Mesothelial cell of epicardium (in vitro differentiated cells): ENCODE measurements around the gene TBC1D9B. TPM values are rescaled to one million over a fixed set of nuclear protein-coding genes. Genes with fewer than 3 reads are reported as not detected.

Experiments
- DNase-seq, 2 experiments: peaks; one replicate each; pipeline ENCODE4 v3.0.0; 2021; ENCODE audit warnings: low spot score in 2 of 2; ENCODE audit not compliant: unreplicated experiment in 2 of 2
- H3K27ac Mint-ChIP-seq: 2 replicates; pipeline ENCODE4 v1.8.0; 2021; ENCODE audit warnings: mixed read lengths
- H3K27me3 Mint-ChIP-seq: 2 replicates; pipeline ENCODE4 v1.8.0; 2021; ENCODE audit warnings: low read depth, mixed read lengths
- H3K36me3 Mint-ChIP-seq: 2 replicates; pipeline ENCODE4 v1.8.0; 2021; ENCODE audit warnings: mixed read lengths
- H3K4me1 Mint-ChIP-seq: 2 replicates; pipeline ENCODE4 v1.8.0; 2021; ENCODE audit warnings: mixed read lengths
- H3K4me3 Mint-ChIP-seq: 2 replicates; pipeline ENCODE4 v1.8.0; 2021; ENCODE audit warnings: mild to moderate bottlenecking, moderate library complexity, mixed read lengths
- H3K9me3 Mint-ChIP-seq: 2 replicates; pipeline ENCODE4 v1.8.0; 2021; ENCODE audit warnings: mixed read lengths
- total RNA-seq: library from RNA; stranded (reverse); gene quantifications from 3 replicates; pipeline ENCODE4 v1.2.1, GENCODE V29; 2021
- TF ChIP-seq, protein P1 (sequence below): fragments of 200-600 bp; sonication (generic); IDR thresholded peaks from one replicate; pipeline ENCODE4 v1.5.0; 2021; ENCODE audit warnings: antibody characterized with exemption; ENCODE audit not compliant: unreplicated experiment

Gene TBC1D9B
- total RNA-seq, 1 donor from 2014 or later = 139 TPM

DNA sequence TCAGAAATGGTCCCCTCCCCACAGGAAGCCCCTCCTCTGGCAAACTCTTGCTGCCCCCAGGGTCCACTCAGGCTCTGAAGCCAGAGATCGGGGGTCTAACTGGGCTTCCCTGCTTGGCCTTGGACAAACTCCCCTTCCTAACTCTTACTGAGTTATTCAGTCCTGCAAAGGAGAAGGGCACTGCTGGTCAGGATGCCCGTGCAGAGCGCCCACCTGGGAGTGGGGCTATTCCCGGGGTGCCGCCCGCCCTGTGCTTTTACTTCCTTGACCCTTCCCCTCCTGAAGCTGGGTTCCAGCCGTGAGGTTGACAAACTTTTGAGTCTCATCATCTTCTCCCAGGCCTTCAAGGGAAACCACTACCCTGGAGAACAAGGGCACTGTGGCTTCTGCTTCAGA is 4.9 kb downstream of the TBC1D9B start:
- DNase-seq = no peak
- Mint-ChIP-seq H3K4me1 (peaks cover 7% of the 10 kb centered on the region), H3K27me3 (no peaks in the 10 kb centered on the region), H3K36me3 (peaks cover 21% of the 10 kb centered on the region), H3K27ac (no peak overlapping the region), H3K4me3 (no peak overlapping the region), H3K9me3 (no peaks in the 10 kb centered on the region)
- TF ChIP-seq, protein P1, sequence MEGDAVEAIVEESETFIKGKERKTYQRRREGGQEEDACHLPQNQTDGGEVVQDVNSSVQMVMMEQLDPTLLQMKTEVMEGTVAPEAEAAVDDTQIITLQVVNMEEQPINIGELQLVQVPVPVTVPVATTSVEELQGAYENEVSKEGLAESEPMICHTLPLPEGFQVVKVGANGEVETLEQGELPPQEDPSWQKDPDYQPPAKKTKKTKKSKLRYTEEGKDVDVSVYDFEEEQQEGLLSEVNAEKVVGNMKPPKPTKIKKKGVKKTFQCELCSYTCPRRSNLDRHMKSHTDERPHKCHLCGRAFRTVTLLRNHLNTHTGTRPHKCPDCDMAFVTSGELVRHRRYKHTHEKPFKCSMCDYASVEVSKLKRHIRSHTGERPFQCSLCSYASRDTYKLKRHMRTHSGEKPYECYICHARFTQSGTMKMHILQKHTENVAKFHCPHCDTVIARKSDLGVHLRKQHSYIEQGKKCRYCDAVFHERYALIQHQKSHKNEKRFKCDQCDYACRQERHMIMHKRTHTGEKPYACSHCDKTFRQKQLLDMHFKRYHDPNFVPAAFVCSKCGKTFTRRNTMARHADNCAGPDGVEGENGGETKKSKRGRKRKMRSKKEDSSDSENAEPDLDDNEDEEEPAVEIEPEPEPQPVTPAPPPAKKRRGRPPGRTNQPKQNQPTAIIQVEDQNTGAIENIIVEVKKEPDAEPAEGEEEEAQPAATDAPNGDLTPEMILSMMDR = no peak

DNA sequence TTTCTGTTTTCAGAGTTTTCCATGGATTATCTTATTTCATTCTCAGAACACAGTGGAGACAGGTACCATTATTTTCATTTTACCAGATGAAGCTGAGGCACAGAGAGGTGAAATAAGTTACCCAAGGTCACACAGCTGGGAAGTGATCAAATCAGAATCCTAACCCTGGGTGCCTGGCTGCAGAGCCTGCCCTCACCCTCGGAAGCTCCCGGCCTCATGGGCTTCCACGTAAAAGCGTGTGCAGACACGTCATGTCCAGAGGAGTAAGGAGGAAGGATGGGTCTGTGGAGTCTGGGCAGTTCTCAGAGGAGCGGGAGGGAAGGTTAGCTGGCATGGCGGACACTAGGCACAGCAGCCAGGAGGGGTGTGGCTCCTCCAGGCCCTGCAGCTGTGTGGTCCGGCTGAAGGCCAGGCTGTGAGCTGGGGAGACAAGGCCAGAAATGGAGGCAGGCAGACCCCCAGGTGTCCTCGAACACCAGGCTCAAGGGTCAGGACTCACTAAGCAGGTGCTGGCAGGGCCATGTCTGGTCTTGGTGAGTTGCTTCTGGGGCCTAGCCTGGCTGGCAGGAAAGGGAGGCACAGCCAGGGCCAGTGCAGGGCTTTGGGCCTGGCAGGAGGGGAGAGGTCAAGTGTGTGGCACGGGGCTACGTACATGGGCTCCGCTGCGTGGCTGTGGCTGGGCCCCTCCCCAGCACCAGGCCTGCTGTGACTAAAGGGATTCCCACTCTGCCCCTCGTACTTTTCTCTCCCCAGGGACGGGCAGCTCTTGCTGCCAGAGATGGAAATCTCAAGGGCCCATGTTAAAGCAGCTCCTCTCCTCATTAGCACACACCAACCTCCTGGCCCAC is 5.6 kb downstream of the TBC1D9B start:
- DNase-seq = no peak
- H3K27ac Mint-ChIP-seq = no peak overlapping the region
- H3K27me3 Mint-ChIP-seq = no peaks in the 10 kb centered on the region
- peaks cover 7% of the 10 kb centered on the region for H3K4me1 Mint-ChIP-seq
- no peak overlapping the region for H3K4me3 Mint-ChIP-seq
- TF ChIP-seq, protein P1 = no peak
- no peaks in the 10 kb centered on the region for H3K9me3 Mint-ChIP-seq
- peaks cover 25% of the 10 kb centered on the region for H3K36me3 Mint-ChIP-seq

- Mint-ChIP-seq H3K27me3 (no peaks in the 10 kb centered on the region), H3K9me3 (no peaks in the 10 kb centered on the region), H3K4me3 (no peak overlapping the region), H3K4me1 (peaks cover 4% of the 10 kb centered on the region), H3K27ac (no peak overlapping the region), H3K36me3 (peaks cover 25% of the 10 kb centered on the region)
- TF ChIP-seq, protein P1 = no peak
- DNase-seq = no peak
Observed at GRCh38 chr5:179901462-179901861, 6.2 kb downstream of the TBC1D9B start.

DNA sequence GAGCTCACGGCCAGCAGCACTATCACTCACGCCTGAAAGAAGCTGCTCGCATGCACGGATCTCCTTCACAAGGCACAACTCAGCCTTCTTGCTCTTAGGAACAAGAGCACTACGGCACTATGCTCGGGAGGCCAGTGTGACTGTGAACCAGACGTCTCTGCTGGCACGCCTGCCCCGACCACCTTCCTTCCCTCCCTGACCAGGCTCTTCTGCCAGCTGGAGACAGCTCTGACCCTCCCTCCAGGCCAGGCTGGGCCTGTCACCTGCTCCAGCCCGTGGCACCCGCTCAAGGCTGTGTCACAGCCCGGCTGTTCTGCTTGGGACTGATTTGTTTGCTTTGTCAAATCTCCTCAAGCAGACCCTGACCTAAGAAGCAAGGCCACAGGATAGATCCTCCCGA is 7.0 kb downstream of the TBC1D9B start:
- no peak overlapping the region for H3K27ac Mint-ChIP-seq
- TF ChIP-seq, protein P1 = no peak
- no peak overlapping the region for H3K4me3 Mint-ChIP-seq
- H3K36me3 Mint-ChIP-seq = peaks cover 25% of the 10 kb centered on the region
- DNase-seq = no peak
- H3K4me1 Mint-ChIP-seq = no peaks in the 10 kb centered on the region
- no peaks in the 10 kb centered on the region for H3K9me3 Mint-ChIP-seq
- H3K27me3 Mint-ChIP-seq = no peaks in the 10 kb centered on the region

GRCh38 chr5:179900206-179900605 is 7.5 kb downstream of the TBC1D9B start:
- Mint-ChIP-seq H3K36me3 (peaks cover 27% of the 10 kb centered on the region), H3K27me3 (no peaks in the 10 kb centered on the region), H3K4me1 (no peaks in the 10 kb centered on the region), H3K4me3 (no peak overlapping the region), H3K27ac (no peak overlapping the region), H3K9me3 (no peaks in the 10 kb centered on the region)
- TF ChIP-seq, protein P1 = no peak
- no peak for DNase-seq
